Measurements from ENCODE around the gene FADD.

DNA sequence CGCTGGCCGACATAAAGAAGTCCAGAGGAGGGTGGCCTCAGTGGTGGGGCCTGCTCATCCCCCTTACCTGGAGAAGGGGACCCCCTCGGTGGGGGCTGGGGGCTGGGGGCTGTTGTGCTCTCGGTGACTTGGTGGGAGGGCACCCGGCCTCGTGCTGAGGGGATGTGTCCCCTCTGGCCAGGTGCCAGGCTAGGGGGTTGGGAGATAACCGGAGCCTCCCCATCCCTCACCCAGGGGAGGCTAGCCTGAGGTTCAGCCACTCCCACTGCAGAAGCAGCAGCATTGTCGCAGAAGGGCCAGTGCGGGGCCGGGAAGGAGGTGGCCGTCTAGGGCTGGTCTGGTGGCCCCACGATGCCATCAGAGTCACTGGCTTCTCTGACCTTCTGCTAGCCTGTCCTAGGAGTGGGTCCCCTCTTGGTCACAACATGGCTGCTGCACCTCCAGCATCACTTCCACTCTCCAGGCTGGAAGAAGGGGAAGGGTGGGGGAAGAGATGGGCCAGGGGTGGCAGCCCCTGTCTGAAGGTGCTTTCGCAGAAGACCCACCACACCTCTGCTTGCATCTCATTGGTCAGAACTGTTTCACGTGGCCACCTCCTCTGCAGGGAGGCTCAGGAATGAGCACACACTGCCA, 44.2 kb upstream of the FADD start:
- TF ChIP-seq CHD2 (IDR thresholded peaks at IDR 0.05; ENCODE audit: low read length, partially characterized antibody) (no peak), CBX8 (IDR thresholded peaks at IDR 0.05) (no peak), POLR2A (IDR thresholded peaks at IDR 0.05; ENCODE audit: low read length) (no peak), RCOR1 (IDR thresholded peaks at IDR 0.05; ENCODE audit: low read depth, low read length) (no peak), CEBPB (IDR thresholded peaks at IDR 0.05) (no peak), NR3C1 (IDR thresholded peaks at IDR 0.05) (no peak), RAD21 (conservative IDR thresholded peaks at IDR 0.05 in 1 of 2, IDR thresholded peaks at IDR 0.05 in 1 of 2) (no peak), ZFP36 (IDR thresholded peaks at IDR 0.05; ENCODE audit: borderline replicate concordance, partially characterized antibody) (no peak)
- TF ChIP-seq, protein P1, sequence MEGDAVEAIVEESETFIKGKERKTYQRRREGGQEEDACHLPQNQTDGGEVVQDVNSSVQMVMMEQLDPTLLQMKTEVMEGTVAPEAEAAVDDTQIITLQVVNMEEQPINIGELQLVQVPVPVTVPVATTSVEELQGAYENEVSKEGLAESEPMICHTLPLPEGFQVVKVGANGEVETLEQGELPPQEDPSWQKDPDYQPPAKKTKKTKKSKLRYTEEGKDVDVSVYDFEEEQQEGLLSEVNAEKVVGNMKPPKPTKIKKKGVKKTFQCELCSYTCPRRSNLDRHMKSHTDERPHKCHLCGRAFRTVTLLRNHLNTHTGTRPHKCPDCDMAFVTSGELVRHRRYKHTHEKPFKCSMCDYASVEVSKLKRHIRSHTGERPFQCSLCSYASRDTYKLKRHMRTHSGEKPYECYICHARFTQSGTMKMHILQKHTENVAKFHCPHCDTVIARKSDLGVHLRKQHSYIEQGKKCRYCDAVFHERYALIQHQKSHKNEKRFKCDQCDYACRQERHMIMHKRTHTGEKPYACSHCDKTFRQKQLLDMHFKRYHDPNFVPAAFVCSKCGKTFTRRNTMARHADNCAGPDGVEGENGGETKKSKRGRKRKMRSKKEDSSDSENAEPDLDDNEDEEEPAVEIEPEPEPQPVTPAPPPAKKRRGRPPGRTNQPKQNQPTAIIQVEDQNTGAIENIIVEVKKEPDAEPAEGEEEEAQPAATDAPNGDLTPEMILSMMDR (IDR thresholded peaks at IDR 0.05) = no peak
- TF ChIP-seq, protein P2, sequence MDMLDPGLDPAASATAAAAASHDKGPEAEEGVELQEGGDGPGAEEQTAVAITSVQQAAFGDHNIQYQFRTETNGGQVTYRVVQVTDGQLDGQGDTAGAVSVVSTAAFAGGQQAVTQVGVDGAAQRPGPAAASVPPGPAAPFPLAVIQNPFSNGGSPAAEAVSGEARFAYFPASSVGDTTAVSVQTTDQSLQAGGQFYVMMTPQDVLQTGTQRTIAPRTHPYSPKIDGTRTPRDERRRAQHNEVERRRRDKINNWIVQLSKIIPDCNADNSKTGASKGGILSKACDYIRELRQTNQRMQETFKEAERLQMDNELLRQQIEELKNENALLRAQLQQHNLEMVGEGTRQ (IDR thresholded peaks at IDR 0.05) = no peak
- TF ChIP-seq, protein P3, sequence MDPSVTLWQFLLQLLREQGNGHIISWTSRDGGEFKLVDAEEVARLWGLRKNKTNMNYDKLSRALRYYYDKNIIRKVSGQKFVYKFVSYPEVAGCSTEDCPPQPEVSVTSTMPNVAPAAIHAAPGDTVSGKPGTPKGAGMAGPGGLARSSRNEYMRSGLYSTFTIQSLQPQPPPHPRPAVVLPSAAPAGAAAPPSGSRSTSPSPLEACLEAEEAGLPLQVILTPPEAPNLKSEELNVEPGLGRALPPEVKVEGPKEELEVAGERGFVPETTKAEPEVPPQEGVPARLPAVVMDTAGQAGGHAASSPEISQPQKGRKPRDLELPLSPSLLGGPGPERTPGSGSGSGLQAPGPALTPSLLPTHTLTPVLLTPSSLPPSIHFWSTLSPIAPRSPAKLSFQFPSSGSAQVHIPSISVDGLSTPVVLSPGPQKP (IDR thresholded peaks at IDR 0.05; ENCODE audit: low read depth, low read length) = no peak
- TF ChIP-seq, protein P4, sequence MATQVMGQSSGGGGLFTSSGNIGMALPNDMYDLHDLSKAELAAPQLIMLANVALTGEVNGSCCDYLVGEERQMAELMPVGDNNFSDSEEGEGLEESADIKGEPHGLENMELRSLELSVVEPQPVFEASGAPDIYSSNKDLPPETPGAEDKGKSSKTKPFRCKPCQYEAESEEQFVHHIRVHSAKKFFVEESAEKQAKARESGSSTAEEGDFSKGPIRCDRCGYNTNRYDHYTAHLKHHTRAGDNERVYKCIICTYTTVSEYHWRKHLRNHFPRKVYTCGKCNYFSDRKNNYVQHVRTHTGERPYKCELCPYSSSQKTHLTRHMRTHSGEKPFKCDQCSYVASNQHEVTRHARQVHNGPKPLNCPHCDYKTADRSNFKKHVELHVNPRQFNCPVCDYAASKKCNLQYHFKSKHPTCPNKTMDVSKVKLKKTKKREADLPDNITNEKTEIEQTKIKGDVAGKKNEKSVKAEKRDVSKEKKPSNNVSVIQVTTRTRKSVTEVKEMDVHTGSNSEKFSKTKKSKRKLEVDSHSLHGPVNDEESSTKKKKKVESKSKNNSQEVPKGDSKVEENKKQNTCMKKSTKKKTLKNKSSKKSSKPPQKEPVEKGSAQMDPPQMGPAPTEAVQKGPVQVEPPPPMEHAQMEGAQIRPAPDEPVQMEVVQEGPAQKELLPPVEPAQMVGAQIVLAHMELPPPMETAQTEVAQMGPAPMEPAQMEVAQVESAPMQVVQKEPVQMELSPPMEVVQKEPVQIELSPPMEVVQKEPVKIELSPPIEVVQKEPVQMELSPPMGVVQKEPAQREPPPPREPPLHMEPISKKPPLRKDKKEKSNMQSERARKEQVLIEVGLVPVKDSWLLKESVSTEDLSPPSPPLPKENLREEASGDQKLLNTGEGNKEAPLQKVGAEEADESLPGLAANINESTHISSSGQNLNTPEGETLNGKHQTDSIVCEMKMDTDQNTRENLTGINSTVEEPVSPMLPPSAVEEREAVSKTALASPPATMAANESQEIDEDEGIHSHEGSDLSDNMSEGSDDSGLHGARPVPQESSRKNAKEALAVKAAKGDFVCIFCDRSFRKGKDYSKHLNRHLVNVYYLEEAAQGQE (IDR thresholded peaks at IDR 0.05) = no peak

All from A549 (cell line).